ENCODE data around the gene MIER2.

MIER2 gene

GRCh38 chr19:310141-310651 lies 34.4 kb downstream of the MIER2 start:
- DNase-seq (no peak), ATAC-seq (ENCODE audit: insufficient read depth, low read depth) (no peak)
- H3K4me3 ChIP-seq (ENCODE audit: low read depth in 1 of 2, low read length in 2 of 2): no peak overlapping the region
- peaks cover 6% of the 10 kb centered on the region for H3K79me2 ChIP-seq (ENCODE audit: insufficient read depth, low read length)
- no peak overlapping the region for H2AFZ ChIP-seq (ENCODE audit: low read depth, low read length)
- no peaks in the 10 kb centered on the region for H3K9me3 ChIP-seq (ENCODE audit: insufficient read depth, low read length, severe bottlenecking)
- no peak overlapping the region for H3K4me2 ChIP-seq (ENCODE audit: insufficient read depth, low read length)
- no peaks in the 10 kb centered on the region for H3K27me3 ChIP-seq (ENCODE audit: insufficient read depth, low read length, poor library complexity)
- H3K36me3 ChIP-seq (ENCODE audit: insufficient read depth, low read length): peaks cover 91% of the 10 kb centered on the region
- H3K27ac ChIP-seq (ENCODE audit: low read length): no peak overlapping the region
- H3K9ac ChIP-seq (ENCODE audit: low read depth, low read length): no peak overlapping the region
- H4K20me1 ChIP-seq (ENCODE audit: insufficient read depth, low read length): peaks cover 36% of the 10 kb centered on the region
- TF ChIP-seq CTCF (IDR thresholded peaks at IDR 0.05; ENCODE audit: borderline replicate concordance, extremely low read depth, low read length, poor library complexity, severe bottlenecking) (no peak), EZH2 (IDR thresholded peaks at IDR 0.05; ENCODE audit: borderline replicate concordance, low read depth, low read length, severe bottlenecking) (no peak)
- no peaks in the 10 kb centered on the region for H3K4me1 ChIP-seq (ENCODE audit: insufficient read depth, low read length)

GRCh38 chr19:309206-309565 lies 35.4 kb downstream of the MIER2 start:
- ATAC-seq (ENCODE audit: insufficient read depth, low read depth) (no peak), DNase-seq (no peak)
- H3K27me3 ChIP-seq (ENCODE audit: insufficient read depth, low read length, poor library complexity): no peaks in the 10 kb centered on the region
- no peaks in the 10 kb centered on the region for H3K4me1 ChIP-seq (ENCODE audit: insufficient read depth, low read length)
- H3K36me3 ChIP-seq (ENCODE audit: insufficient read depth, low read length): peaks cover 89% of the 10 kb centered on the region
- peaks cover 6% of the 10 kb centered on the region; the same call in 1 of the 2 replicates for H3K79me2 ChIP-seq (ENCODE audit: insufficient read depth, low read length)
- no peak for TF ChIP-seq EZH2 (IDR thresholded peaks at IDR 0.05; ENCODE audit: borderline replicate concordance, low read depth, low read length, severe bottlenecking)
- H3K9ac ChIP-seq (ENCODE audit: low read depth, low read length): no peak overlapping the region
- H2AFZ ChIP-seq (ENCODE audit: low read depth, low read length): no peak overlapping the region
- H4K20me1 ChIP-seq (ENCODE audit: insufficient read depth, low read length): peaks cover 31% of the 10 kb centered on the region
- no peak overlapping the region for H3K27ac ChIP-seq (ENCODE audit: low read length)
- H3K9me3 ChIP-seq (ENCODE audit: insufficient read depth, low read length, severe bottlenecking): no peaks in the 10 kb centered on the region
- H3K4me2 ChIP-seq (ENCODE audit: insufficient read depth, low read length): no peak overlapping the region
- H3K4me3 ChIP-seq (ENCODE audit: low read depth in 1 of 2, low read length in 2 of 2): no peak overlapping the region

GRCh38 chr19:308471-309205 lies 36.0 kb downstream of the MIER2 start:
- no peak for ATAC-seq (ENCODE audit: insufficient read depth, low read depth)
- H3K36me3 ChIP-seq (ENCODE audit: insufficient read depth, low read length): peaks cover 84% of the 10 kb centered on the region
- H3K4me1 ChIP-seq (ENCODE audit: insufficient read depth, low read length): no peaks in the 10 kb centered on the region
- H2AFZ ChIP-seq (ENCODE audit: low read depth, low read length): no peak overlapping the region
- no peaks in the 10 kb centered on the region for H3K27me3 ChIP-seq (ENCODE audit: insufficient read depth, low read length, poor library complexity)
- H3K4me3 ChIP-seq (ENCODE audit: low read depth in 1 of 2, low read length in 2 of 2): no peak overlapping the region
- DNase-seq: no peak
- no peak overlapping the region for H3K4me2 ChIP-seq (ENCODE audit: insufficient read depth, low read length)
- TF ChIP-seq CTCF (IDR thresholded peaks at IDR 0.05; ENCODE audit: borderline replicate concordance, extremely low read depth, low read length, poor library complexity, severe bottlenecking) (no peak), EZH2 (IDR thresholded peaks at IDR 0.05; ENCODE audit: borderline replicate concordance, low read depth, low read length, severe bottlenecking) (no peak)
- H3K27ac ChIP-seq (ENCODE audit: low read length): no peak overlapping the region
- H4K20me1 ChIP-seq (ENCODE audit: insufficient read depth, low read length): peaks cover 26% of the 10 kb centered on the region
- no peak overlapping the region for H3K9ac ChIP-seq (ENCODE audit: low read depth, low read length)
- H3K79me2 ChIP-seq (ENCODE audit: insufficient read depth, low read length): peaks cover 4% of the 10 kb centered on the region; the same call in 1 of the 2 replicates
- no peaks in the 10 kb centered on the region for H3K9me3 ChIP-seq (ENCODE audit: insufficient read depth, low read length, severe bottlenecking)

GRCh38 chr19:307793-308420 lies 36.7 kb downstream of the MIER2 start:
- Histone ChIP-seq H3K4me1 (ENCODE audit: insufficient read depth, low read length) (no peaks in the 10 kb centered on the region), H3K27ac (ENCODE audit: low read length) (no peak overlapping the region)

More at GRCh38 chr19:307793-308420, 36.7 kb downstream of the MIER2 start:
- no peak overlapping the region for H3K4me3 ChIP-seq (ENCODE audit: low read depth in 1 of 2, low read length in 2 of 2)
- DNase-seq (no peak), ATAC-seq (ENCODE audit: insufficient read depth, low read depth) (no peak)
- H3K79me2 ChIP-seq (ENCODE audit: insufficient read depth, low read length): peaks cover 4% of the 10 kb centered on the region; the same call in 1 of the 2 replicates
- no peak overlapping the region for H2AFZ ChIP-seq (ENCODE audit: low read depth, low read length)
- H3K36me3 ChIP-seq (ENCODE audit: insufficient read depth, low read length): peaks cover 77% of the 10 kb centered on the region
- peaks cover 23% of the 10 kb centered on the region for H4K20me1 ChIP-seq (ENCODE audit: insufficient read depth, low read length)
- no peaks in the 10 kb centered on the region for H3K9me3 ChIP-seq (ENCODE audit: insufficient read depth, low read length, severe bottlenecking)
- H3K27me3 ChIP-seq (ENCODE audit: insufficient read depth, low read length, poor library complexity): no peaks in the 10 kb centered on the region
- no peak overlapping the region for H3K4me2 ChIP-seq (ENCODE audit: insufficient read depth, low read length)
- TF ChIP-seq EZH2 (IDR thresholded peaks at IDR 0.05; ENCODE audit: borderline replicate concordance, low read depth, low read length, severe bottlenecking) (no peak), CTCF (IDR thresholded peaks at IDR 0.05; ENCODE audit: borderline replicate concordance, extremely low read depth, low read length, poor library complexity, severe bottlenecking) (no peak)
- H3K9ac ChIP-seq (ENCODE audit: low read depth, low read length): no peak overlapping the region
